GM04504 (cell line): Measurements from ENCODE around the gene TMTC2.

Source experiments
- DNase-seq: peaks from one replicate; pipeline ENCODE4 v3.0.0-alpha.2; 2012; ENCODE audit warnings: low read depth

The TMTC2 gene

GRCh38 chr12:82954064-82954463, 267.4 kb downstream of the TMTC2 start:
- DNase-seq, result no peak

- no peak for DNase-seq
Measured at GRCh38 chr12:82954572-82954971, 267.9 kb downstream of the TMTC2 start.

GRCh38 chr12:82955043-82955442, 268.3 kb downstream of the TMTC2 start:
- no peak for DNase-seq

- DNase-seq, result no peak
Measured at GRCh38 chr12:82958966-82959365, 272.3 kb downstream of the TMTC2 start.

- no peak for DNase-seq
Measured at GRCh38 chr12:82959821-82960220, 273.1 kb downstream of the TMTC2 start.

- no peak for DNase-seq
Measured at GRCh38 chr12:82961835-82962234, 275.1 kb downstream of the TMTC2 start.

GRCh38 chr12:82963956-82964355, 277.2 kb downstream of the TMTC2 start:
- DNase-seq, result no peak

GRCh38 chr12:82964446-82964845, 277.7 kb downstream of the TMTC2 start:
- DNase-seq, result no peak

GRCh38 chr12:82966001-82966559, 279.4 kb downstream of the TMTC2 start:
- DNase-seq, result no peak

GRCh38 chr12:82968631-82969367, 282.1 kb downstream of the TMTC2 start:
- DNase-seq, result no peak

GRCh38 chr12:82970614-82971013, 283.9 kb downstream of the TMTC2 start:
- DNase-seq, result no peak

GRCh38 chr12:82971584-82971983, 284.9 kb downstream of the TMTC2 start:
- no peak for DNase-seq

GRCh38 chr12:82972624-82973023, 285.9 kb downstream of the TMTC2 start:
- DNase-seq, result no peak

- no peak for DNase-seq
Measured at GRCh38 chr12:82973592-82973991, 286.9 kb downstream of the TMTC2 start.

- no peak for DNase-seq
Measured at GRCh38 chr12:82981150-82981549, 294.4 kb downstream of the TMTC2 start.

- DNase-seq, result no peak
Measured at GRCh38 chr12:82994117-82994516, 307.4 kb downstream of the TMTC2 start.

- DNase-seq, result no peak
Measured at GRCh38 chr12:82996168-82996812, 309.6 kb downstream of the TMTC2 start.

GRCh38 chr12:82998509-82998908, 311.8 kb downstream of the TMTC2 start:
- no peak for DNase-seq

GRCh38 chr12:83003026-83003425, 316.3 kb downstream of the TMTC2 start:
- DNase-seq, result no peak

- no peak for DNase-seq
Measured at GRCh38 chr12:83005534-83006197, 319.0 kb downstream of the TMTC2 start.

- no peak for DNase-seq
Measured at GRCh38 chr12:83008703-83009102, 322.0 kb downstream of the TMTC2 start.

- DNase-seq, result no peak
Measured at GRCh38 chr12:83010169-83010804, 323.6 kb downstream of the TMTC2 start.
